Neural cell (in vitro differentiated cells): ENCODE data around the gene TRIOBP. TPM values are rescaled to one million over a fixed set of nuclear protein-coding genes. Genes with fewer than 3 reads are reported as not detected.

Experiments
- H2AFZ ChIP-seq: fragments of 200-600, 300-800 bp; sonication (generic), shearing (Covaris generic); 2 replicates; pipeline ENCODE4 v1.6.0; 2014; ENCODE audit warnings: low read depth, mild to moderate bottlenecking, antibody characterized with exemption, low read length, moderate library complexity
- H3F3A ChIP-seq: fragments of 200-600 bp; shearing (Covaris generic); 2 replicates; pipeline ENCODE4 v1.6.1; 2016; ENCODE audit warnings: mild to moderate bottlenecking, moderate library complexity, mixed read lengths, antibody characterized with exemption, low read length; ENCODE audit not compliant: insufficient read depth, poor library complexity, severe bottlenecking
- H3K27ac ChIP-seq: fragments of 200-600, 300-800 bp; sonication (generic), shearing (Covaris generic); 2 replicates; pipeline ENCODE4 v1.5.1; 2014; ENCODE audit warnings: mild to moderate bottlenecking, low read length, moderate library complexity
- H3K27me3 ChIP-seq: fragments of 300-800, 200-600 bp; sonication (generic), shearing (Covaris generic); 2 replicates; pipeline ENCODE4 v1.6.0; 2014; ENCODE audit warnings: mild to moderate bottlenecking, low read depth, low read length, moderate library complexity; ENCODE audit not compliant: insufficient read depth
- H3K36me3 ChIP-seq: fragments of 300-800, 200-600 bp; sonication (generic), shearing (Covaris generic); 2 replicates; pipeline ENCODE4 v1.5.1; 2014; ENCODE audit warnings: mild to moderate bottlenecking, antibody characterized with exemption, low read length, moderate library complexity; ENCODE audit not compliant: insufficient read depth
- H3K4me2 ChIP-seq: fragments of 300-800, 200-600 bp; sonication (generic), shearing (Covaris generic); 2 replicates; pipeline ENCODE4 v1.6.0; 2014; ENCODE audit warnings: mild to moderate bottlenecking, low read length
- H3K4me3 ChIP-seq: fragments of 300-800, 200-600 bp; sonication (generic), shearing (Covaris generic); 2 replicates; pipeline ENCODE4 v1.5.1; 2014; ENCODE audit warnings: mild to moderate bottlenecking, low read length, moderate library complexity
- H3K79me2 ChIP-seq: fragments of 200-600 bp; shearing (Covaris generic); replicated peaks from 2 replicates; pipeline ENCODE4 v1.6.0; 2014; ENCODE audit warnings: mild to moderate bottlenecking, low read length, moderate library complexity; ENCODE audit not compliant: insufficient read depth
- H3K9ac ChIP-seq: fragments of 300-800, 200-600 bp; sonication (generic), shearing (Covaris generic); 2 replicates; pipeline ENCODE4 v1.6.1; 2016; ENCODE audit warnings: mild to moderate bottlenecking, low read length, mixed read lengths
- H3K9me2 ChIP-seq: fragments of 200-600 bp; shearing (Covaris generic); 2 replicates; pipeline ENCODE4 v1.6.1; 2016; ENCODE audit warnings: mild to moderate bottlenecking, low read length, mixed read lengths; ENCODE audit not compliant: insufficient read depth
- H3K9me3 ChIP-seq: fragments of 200-600, 300-800 bp; sonication (generic), shearing (Covaris generic); 2 replicates; pipeline ENCODE4 v1.6.1; 2016; ENCODE audit warnings: mild to moderate bottlenecking, mixed run types, low read length, moderate library complexity, mixed read lengths
- H4K20me1 ChIP-seq: fragments of 200-600 bp; shearing (Covaris generic); 2 replicates; pipeline ENCODE4 v1.6.1; 2016; ENCODE audit warnings: mild to moderate bottlenecking, mixed run types; ENCODE audit not compliant: insufficient read depth
- EP300 ChIP-seq: fragments of 450-650 bp; conservative IDR thresholded peaks from 2 replicates; pipeline ENCODE4 v1.6.1; 2014; ENCODE audit warnings: antibody characterized with exemption, mild to moderate bottlenecking, moderate library complexity; ENCODE audit not compliant: poor library complexity, severe bottlenecking
- EZH2 ChIP-seq: fragments of 200-600, 300-800 bp; shearing (Covaris generic), sonication (generic); IDR thresholded peaks from 2 replicates; pipeline ENCODE4 v1.6.1; 2014; ENCODE audit warnings: antibody characterized with exemption, low read length, borderline replicate concordance, mild to moderate bottlenecking; ENCODE audit not compliant: insufficient read depth, poor library complexity, severe bottlenecking
- MXI1 ChIP-seq: fragments of 450-650 bp; conservative IDR thresholded peaks from 2 replicates; pipeline ENCODE4 v1.6.1; 2014; ENCODE audit warnings: antibody characterized with exemption, mild to moderate bottlenecking; ENCODE audit not compliant: poor library complexity, severe bottlenecking
- POLR2AphosphoS5 ChIP-seq: IDR thresholded peaks from 2 replicates; pipeline ENCODE4 v1.6.1; 2012
- RAD21 ChIP-seq: fragments of 450-650 bp; conservative IDR thresholded peaks from 2 replicates; pipeline ENCODE4 v1.6.1; 2014; ENCODE audit warnings: antibody characterized with exemption, mild to moderate bottlenecking, moderate library complexity
- SMC3 ChIP-seq: fragments of 450-650 bp; conservative IDR thresholded peaks from 2 replicates; pipeline ENCODE4 v1.6.1; 2014; ENCODE audit warnings: antibody characterized with exemption, mild to moderate bottlenecking, moderate library complexity; ENCODE audit not compliant: poor library complexity
- TAF1 ChIP-seq: IDR thresholded peaks from 2 replicates; pipeline ENCODE4 v1.6.1; 2012; ENCODE audit warnings: low read depth
- polyA plus RNA-seq: library from polyadenylated mRNA; depleted of rRNA; stranded (reverse); fragments of >200 nt; gene quantifications from 2 replicates; pipeline ENCODE4 v1.2.3, GENCODE V29; 2014
- TF ChIP-seq, protein P1 (sequence below): IDR thresholded peaks from 2 replicates; pipeline ENCODE4 v1.6.1; 2012; ENCODE audit warnings: borderline replicate concordance
- TF ChIP-seq, protein P2 (sequence below): fragments of 450-650 bp; IDR thresholded peaks from 2 replicates; pipeline ENCODE4 v1.5.1; 2014; ENCODE audit warnings: antibody characterized with exemption, mild to moderate bottlenecking, moderate library complexity; ENCODE audit not compliant: poor library complexity, severe bottlenecking

Gene TRIOBP
- polyA plus RNA-seq, 1 donor from 2014 or later: 16.2 TPM

DNA sequence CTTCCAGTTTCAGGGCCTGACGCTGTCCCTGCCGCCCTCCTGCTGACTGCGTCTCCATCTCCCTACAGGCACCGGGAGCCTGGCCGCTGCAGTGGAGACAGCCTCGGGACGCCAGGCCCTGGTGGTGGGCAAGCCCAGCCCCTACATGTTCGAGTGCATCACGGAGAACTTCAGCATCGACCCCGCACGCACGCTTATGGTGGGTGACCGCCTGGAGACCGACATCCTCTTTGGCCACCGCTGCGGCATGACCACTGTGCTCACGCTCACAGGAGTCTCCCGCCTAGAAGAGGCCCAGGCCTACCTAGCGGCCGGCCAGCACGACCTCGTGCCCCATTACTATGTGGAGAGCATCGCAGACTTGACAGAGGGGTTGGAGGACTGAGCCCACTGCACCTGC is 31.4 kb upstream of the TRIOBP start:
- no peak overlapping the region for H3K4me2 ChIP-seq
- H3K36me3 ChIP-seq: no peaks in the 10 kb centered on the region
- no peaks in the 10 kb centered on the region for H3K9me3 ChIP-seq
- H3K4me3 ChIP-seq: no peak overlapping the region
- H3K27ac ChIP-seq: no peak overlapping the region
- H3K79me2 ChIP-seq: peaks cover 12% of the 10 kb centered on the region
- no peak overlapping the region for H3K9ac ChIP-seq
- TF ChIP-seq POLR2AphosphoS5 (no peak), RAD21 (no peak)
- no peaks in the 10 kb centered on the region for H3F3A ChIP-seq
- H2AFZ ChIP-seq: no peak overlapping the region
- no peaks in the 10 kb centered on the region for H4K20me1 ChIP-seq
- no peaks in the 10 kb centered on the region for H3K9me2 ChIP-seq
- H3K27me3 ChIP-seq: no peaks in the 10 kb centered on the region

DNA sequence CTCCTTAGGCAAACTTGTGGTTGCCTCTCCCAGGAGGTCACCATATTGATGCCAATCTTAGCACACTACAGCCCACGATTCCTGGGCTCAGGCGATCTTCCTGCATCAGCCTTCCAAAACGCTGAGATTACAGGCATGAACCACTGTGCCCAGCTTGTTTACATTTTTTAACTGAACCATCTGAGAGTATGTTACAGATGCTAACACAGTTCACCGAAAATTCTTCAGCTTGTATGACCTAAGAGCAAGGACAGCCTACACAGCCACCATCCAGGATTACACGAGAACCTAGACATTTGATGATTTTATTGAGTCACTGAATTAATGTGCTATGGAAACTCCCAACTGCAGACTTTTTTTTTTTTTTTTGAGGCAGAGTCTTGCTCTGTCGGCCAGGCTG is 27.3 kb upstream of the TRIOBP start:
- H3K27ac ChIP-seq: no peak overlapping the region

More for the DNA sequence above, 27.3 kb upstream of the TRIOBP start:
- Histone ChIP-seq H3K4me3 (no peak overlapping the region), H3K79me2 (peaks cover under 1% of the 10 kb centered on the region), H3K9me2 (no peaks in the 10 kb centered on the region), H3K36me3 (no peaks in the 10 kb centered on the region), H3K9me3 (no peaks in the 10 kb centered on the region), H3K4me2 (no peak overlapping the region), H3F3A (no peaks in the 10 kb centered on the region), H4K20me1 (no peaks in the 10 kb centered on the region), H2AFZ (no peak overlapping the region), H3K9ac (no peak overlapping the region), H3K27me3 (no peaks in the 10 kb centered on the region)
- TF ChIP-seq SMC3 (no peak), MXI1 (no peak), TAF1 (no peak), RAD21 (no peak), EZH2 (no peak), POLR2AphosphoS5 (no peak), EP300 (no peak)
- TF ChIP-seq, protein P1, sequence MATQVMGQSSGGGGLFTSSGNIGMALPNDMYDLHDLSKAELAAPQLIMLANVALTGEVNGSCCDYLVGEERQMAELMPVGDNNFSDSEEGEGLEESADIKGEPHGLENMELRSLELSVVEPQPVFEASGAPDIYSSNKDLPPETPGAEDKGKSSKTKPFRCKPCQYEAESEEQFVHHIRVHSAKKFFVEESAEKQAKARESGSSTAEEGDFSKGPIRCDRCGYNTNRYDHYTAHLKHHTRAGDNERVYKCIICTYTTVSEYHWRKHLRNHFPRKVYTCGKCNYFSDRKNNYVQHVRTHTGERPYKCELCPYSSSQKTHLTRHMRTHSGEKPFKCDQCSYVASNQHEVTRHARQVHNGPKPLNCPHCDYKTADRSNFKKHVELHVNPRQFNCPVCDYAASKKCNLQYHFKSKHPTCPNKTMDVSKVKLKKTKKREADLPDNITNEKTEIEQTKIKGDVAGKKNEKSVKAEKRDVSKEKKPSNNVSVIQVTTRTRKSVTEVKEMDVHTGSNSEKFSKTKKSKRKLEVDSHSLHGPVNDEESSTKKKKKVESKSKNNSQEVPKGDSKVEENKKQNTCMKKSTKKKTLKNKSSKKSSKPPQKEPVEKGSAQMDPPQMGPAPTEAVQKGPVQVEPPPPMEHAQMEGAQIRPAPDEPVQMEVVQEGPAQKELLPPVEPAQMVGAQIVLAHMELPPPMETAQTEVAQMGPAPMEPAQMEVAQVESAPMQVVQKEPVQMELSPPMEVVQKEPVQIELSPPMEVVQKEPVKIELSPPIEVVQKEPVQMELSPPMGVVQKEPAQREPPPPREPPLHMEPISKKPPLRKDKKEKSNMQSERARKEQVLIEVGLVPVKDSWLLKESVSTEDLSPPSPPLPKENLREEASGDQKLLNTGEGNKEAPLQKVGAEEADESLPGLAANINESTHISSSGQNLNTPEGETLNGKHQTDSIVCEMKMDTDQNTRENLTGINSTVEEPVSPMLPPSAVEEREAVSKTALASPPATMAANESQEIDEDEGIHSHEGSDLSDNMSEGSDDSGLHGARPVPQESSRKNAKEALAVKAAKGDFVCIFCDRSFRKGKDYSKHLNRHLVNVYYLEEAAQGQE: no peak
- TF ChIP-seq, protein P2, sequence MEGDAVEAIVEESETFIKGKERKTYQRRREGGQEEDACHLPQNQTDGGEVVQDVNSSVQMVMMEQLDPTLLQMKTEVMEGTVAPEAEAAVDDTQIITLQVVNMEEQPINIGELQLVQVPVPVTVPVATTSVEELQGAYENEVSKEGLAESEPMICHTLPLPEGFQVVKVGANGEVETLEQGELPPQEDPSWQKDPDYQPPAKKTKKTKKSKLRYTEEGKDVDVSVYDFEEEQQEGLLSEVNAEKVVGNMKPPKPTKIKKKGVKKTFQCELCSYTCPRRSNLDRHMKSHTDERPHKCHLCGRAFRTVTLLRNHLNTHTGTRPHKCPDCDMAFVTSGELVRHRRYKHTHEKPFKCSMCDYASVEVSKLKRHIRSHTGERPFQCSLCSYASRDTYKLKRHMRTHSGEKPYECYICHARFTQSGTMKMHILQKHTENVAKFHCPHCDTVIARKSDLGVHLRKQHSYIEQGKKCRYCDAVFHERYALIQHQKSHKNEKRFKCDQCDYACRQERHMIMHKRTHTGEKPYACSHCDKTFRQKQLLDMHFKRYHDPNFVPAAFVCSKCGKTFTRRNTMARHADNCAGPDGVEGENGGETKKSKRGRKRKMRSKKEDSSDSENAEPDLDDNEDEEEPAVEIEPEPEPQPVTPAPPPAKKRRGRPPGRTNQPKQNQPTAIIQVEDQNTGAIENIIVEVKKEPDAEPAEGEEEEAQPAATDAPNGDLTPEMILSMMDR: no peak
